ENCODE results near the gene CLSTN2.

DNA sequence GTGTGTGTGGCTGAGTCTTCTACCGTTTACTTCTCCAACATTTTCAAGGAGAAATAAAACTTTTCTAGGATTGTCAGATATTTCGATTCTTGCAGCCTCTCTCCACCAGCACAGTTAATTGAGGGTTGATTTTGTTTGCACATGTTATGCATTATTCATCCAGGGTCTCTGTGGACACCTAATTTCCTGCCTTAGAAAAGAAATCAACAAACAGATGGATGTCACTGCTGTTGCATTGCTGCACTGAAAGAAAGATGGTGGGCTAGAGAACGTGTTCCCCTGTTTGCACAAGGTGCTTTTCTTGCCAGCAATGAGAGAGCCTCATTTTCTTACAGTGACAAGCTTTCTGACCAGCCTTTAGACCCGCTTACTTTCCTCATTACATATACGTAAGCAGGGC is 150.0 kb downstream of the CLSTN2 start:
- TF ChIP-seq, protein P1, sequence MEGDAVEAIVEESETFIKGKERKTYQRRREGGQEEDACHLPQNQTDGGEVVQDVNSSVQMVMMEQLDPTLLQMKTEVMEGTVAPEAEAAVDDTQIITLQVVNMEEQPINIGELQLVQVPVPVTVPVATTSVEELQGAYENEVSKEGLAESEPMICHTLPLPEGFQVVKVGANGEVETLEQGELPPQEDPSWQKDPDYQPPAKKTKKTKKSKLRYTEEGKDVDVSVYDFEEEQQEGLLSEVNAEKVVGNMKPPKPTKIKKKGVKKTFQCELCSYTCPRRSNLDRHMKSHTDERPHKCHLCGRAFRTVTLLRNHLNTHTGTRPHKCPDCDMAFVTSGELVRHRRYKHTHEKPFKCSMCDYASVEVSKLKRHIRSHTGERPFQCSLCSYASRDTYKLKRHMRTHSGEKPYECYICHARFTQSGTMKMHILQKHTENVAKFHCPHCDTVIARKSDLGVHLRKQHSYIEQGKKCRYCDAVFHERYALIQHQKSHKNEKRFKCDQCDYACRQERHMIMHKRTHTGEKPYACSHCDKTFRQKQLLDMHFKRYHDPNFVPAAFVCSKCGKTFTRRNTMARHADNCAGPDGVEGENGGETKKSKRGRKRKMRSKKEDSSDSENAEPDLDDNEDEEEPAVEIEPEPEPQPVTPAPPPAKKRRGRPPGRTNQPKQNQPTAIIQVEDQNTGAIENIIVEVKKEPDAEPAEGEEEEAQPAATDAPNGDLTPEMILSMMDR (IDR thresholded peaks at IDR 0.05): no peak
- no peak for TF ChIP-seq EP300 (IDR thresholded peaks at IDR 0.05)
